A673 (cell line): ENCODE results near the gene FAR1.

Experiments used
- EZH2 ChIP-seq: fragments of 200-600 bp; sonication (generic); IDR thresholded peaks from 2 replicates; pipeline ENCODE4 v1.6.1; 2017; ENCODE audit warnings: borderline replicate concordance, low read depth, mild to moderate bottlenecking, mixed read lengths, antibody characterized with exemption, low read length; ENCODE audit not compliant: poor library complexity, severe bottlenecking
- TF ChIP-seq, protein P1 (sequence below): fragments of 300-800, 200-600 bp; sonication (generic); conservative IDR thresholded peaks from 2 replicates; pipeline ENCODE4 v1.5.1; 2017; ENCODE audit warnings: low read depth, mild to moderate bottlenecking, antibody characterized with exemption, low read length, moderate library complexity, mixed read lengths

- TF ChIP-seq, protein P1, sequence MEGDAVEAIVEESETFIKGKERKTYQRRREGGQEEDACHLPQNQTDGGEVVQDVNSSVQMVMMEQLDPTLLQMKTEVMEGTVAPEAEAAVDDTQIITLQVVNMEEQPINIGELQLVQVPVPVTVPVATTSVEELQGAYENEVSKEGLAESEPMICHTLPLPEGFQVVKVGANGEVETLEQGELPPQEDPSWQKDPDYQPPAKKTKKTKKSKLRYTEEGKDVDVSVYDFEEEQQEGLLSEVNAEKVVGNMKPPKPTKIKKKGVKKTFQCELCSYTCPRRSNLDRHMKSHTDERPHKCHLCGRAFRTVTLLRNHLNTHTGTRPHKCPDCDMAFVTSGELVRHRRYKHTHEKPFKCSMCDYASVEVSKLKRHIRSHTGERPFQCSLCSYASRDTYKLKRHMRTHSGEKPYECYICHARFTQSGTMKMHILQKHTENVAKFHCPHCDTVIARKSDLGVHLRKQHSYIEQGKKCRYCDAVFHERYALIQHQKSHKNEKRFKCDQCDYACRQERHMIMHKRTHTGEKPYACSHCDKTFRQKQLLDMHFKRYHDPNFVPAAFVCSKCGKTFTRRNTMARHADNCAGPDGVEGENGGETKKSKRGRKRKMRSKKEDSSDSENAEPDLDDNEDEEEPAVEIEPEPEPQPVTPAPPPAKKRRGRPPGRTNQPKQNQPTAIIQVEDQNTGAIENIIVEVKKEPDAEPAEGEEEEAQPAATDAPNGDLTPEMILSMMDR = no peak
- TF ChIP-seq EZH2 = no peak
Observed at GRCh38 chr11:13728076-13728475, 59.6 kb downstream of the FAR1 start.
